K562 (cell line): Measurements from ENCODE around the gene EFEMP2. TPM values are rescaled to one million over a fixed set of nuclear protein-coding genes. Genes with fewer than 3 reads are reported as not detected.

ENCODE experiments used
- BRCA1 ChIP-seq, 2 experiments: fragments of 450-650 bp in 1 of 2; sonication (generic) in 1 of 2; formaldehyde crosslinking in 1 of 2; IDR thresholded peaks; 2 replicates each; pipeline versions ENCODE4 v1.5.0 to v1.6.1; 2017 to 2020; ENCODE audit warnings: mild to moderate bottlenecking in 1 of 2, missing genetic modification reagents in 1 of 2
- CHD4 ChIP-seq: fragments of 200-600 bp; sonication (generic); IDR thresholded peaks from 3 replicates; pipeline ENCODE4 v1.6.1; 2012; ENCODE audit warnings: low read depth, mild to moderate bottlenecking, mixed read lengths, low read length, inconsistent platforms; ENCODE audit not compliant: insufficient read depth, insufficient replicate concordance, poor library complexity, severe bottlenecking
- HNRNPK ChIP-seq: fragments of 200-400 bp; formaldehyde crosslinking; IDR thresholded peaks from one replicate; pipeline ENCODE4 v1.6.1; 2018; ENCODE audit warnings: mild to moderate bottlenecking, low read depth, low read length; ENCODE audit not compliant: poor library complexity, severe bottlenecking
- MAZ ChIP-seq, 2 experiments: fragments of 450-650 bp in 1 of 2; sonication (generic) in 1 of 2; formaldehyde crosslinking; IDR thresholded peaks in 1 of 2; conservative IDR thresholded peaks in 1 of 2; 2 replicates each; pipeline versions ENCODE4 v1.4.0 to v1.5.0; 2020; ENCODE audit warnings: mild to moderate bottlenecking in 1 of 2, missing genetic modification reagents in 1 of 2
- MTA1 ChIP-seq: fragments of 450-650 bp; IDR thresholded peaks from 2 replicates; pipeline ENCODE4 v1.6.1; 2017; ENCODE audit warnings: borderline replicate concordance
- PHB ChIP-seq: fragments of 250-450 bp; sonication (Bioruptor Pico); IDR thresholded peaks from 2 replicates; pipeline ENCODE4 v1.5.0; 2021
- YY1 ChIP-seq, 3 experiments: IDR thresholded peaks; 2 replicates each; pipeline ENCODE4 v1.6.1; 2011; ENCODE audit warnings: low read length in 2 of 3, mild to moderate bottlenecking in 2 of 3, moderate library complexity in 2 of 3, borderline replicate concordance in 1 of 3, control low read depth in 1 of 3, low read depth in 1 of 3; ENCODE audit not compliant: insufficient read depth in 3 of 3, insufficient replicate concordance in 2 of 3, control insufficient read depth in 1 of 3, insufficient read length in 1 of 3; ENCODE audit errors: extremely low read depth in 1 of 3
- ZKSCAN3 ChIP-seq: fragments of 250-450 bp; sonication (Bioruptor Pico); IDR thresholded peaks from 2 replicates; pipeline ENCODE4 v1.4.0; 2020
- polyA plus RNA-seq, 8 experiments: library from polyadenylated mRNA; depleted of rRNA in 4 of 8; stranded (reverse) in 5 of 8; unstranded in 3 of 8; fragments of >200 nt; fragmentation: Nextera tagmentation in 2 of 8; fragmentation: Illumina TruSeq in 1 of 8; extraction: Ambion mirVana in 2 of 8; extraction: Trizol in 1 of 8; gene quantifications; 2 replicates each; pipeline versions ENCODE4 v1.2.1 to v1.2.3, GENCODE V29; 2011 to 2014; ENCODE audit warnings: inconsistent platforms in 1 of 8, missing spikeins in 1 of 8
- total RNA-seq, 7 experiments: library from RNA; depleted of rRNA in 6 of 7; stranded (reverse); fragments of >200 nt in 6 of 7; fragmentation: Illumina TruSeq in 2 of 7; extraction: Trizol in 2 of 7; gene quantifications; 2 replicates each; pipeline versions ENCODE4 v1.2.1 to v1.2.3, GENCODE V29; 2011 to 2021; ENCODE audit warnings: low replicate concordance in 1 of 7
- TF ChIP-seq, protein P1 (sequence below), 2 experiments: fragments of 450-650 bp in 1 of 2; sonication (generic) in 1 of 2; formaldehyde crosslinking in 1 of 2; IDR thresholded peaks; 2 replicates each; pipeline versions ENCODE4 v1.7.1 to v1.9.0; 2016 to 2022; ENCODE audit warnings: inconsistent platforms in 1 of 2, mild to moderate bottlenecking in 1 of 2, missing genetic modification reagents in 1 of 2
- TF ChIP-seq, protein P2 (sequence below): fragments of 200-800 bp; sonication (Bioruptor generic); IDR thresholded peaks from 2 replicates; pipeline ENCODE4 v1.6.1; 2016; ENCODE audit warnings: missing genetic modification characterization, missing compliant biosample characterization

Gene EFEMP2
- total and polyA plus RNA-seq, 9 of the 15 experiments (the other 6 are each of a cell fraction or from before 2014, with no cell fraction given), result 0.07 to 2.9 (median 0.69) TPM; not detected in 1

DNA sequence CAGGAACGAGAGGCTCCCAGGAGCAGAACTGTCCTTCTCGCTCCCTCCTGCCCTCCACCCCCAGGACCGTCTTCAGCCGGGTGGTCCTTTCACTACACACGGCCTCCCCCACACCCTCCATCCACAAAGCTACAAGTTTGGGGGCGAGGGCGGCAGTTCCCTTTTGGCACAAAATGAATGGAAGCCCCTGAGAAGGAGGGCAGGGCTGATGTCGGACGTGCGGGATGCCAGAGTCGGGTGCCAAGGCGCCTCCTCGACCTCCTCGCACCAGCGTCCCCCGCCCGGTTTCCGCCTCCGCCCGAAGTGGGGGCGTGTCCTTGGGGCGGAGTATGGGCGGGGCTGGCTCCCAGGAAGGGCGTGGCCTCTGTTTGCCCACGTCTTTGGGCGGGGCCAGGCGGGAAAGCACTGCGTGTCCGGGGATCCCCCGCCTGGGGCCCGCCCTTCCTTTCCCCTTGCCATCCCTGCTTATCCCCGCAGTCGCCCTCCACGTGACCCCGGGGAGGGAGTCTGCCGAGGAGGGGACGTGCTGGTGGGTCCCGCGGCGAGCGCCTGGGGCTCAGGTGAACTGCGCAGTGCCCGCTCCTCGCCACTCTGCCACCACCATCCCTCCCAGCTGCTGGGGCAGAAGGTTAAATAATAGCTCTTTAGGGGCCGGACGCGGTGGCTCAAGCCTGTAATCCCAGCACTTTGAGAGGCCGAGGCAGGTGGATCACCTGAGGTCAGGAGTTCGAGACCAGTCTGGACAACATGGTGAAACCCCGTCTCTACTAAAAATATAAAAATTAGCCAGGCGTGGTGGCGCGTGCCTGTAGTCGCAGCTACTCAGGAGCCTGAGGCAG, 937 bp upstream of the EFEMP2 start (continued):
- TF ChIP-seq, protein P1, sequence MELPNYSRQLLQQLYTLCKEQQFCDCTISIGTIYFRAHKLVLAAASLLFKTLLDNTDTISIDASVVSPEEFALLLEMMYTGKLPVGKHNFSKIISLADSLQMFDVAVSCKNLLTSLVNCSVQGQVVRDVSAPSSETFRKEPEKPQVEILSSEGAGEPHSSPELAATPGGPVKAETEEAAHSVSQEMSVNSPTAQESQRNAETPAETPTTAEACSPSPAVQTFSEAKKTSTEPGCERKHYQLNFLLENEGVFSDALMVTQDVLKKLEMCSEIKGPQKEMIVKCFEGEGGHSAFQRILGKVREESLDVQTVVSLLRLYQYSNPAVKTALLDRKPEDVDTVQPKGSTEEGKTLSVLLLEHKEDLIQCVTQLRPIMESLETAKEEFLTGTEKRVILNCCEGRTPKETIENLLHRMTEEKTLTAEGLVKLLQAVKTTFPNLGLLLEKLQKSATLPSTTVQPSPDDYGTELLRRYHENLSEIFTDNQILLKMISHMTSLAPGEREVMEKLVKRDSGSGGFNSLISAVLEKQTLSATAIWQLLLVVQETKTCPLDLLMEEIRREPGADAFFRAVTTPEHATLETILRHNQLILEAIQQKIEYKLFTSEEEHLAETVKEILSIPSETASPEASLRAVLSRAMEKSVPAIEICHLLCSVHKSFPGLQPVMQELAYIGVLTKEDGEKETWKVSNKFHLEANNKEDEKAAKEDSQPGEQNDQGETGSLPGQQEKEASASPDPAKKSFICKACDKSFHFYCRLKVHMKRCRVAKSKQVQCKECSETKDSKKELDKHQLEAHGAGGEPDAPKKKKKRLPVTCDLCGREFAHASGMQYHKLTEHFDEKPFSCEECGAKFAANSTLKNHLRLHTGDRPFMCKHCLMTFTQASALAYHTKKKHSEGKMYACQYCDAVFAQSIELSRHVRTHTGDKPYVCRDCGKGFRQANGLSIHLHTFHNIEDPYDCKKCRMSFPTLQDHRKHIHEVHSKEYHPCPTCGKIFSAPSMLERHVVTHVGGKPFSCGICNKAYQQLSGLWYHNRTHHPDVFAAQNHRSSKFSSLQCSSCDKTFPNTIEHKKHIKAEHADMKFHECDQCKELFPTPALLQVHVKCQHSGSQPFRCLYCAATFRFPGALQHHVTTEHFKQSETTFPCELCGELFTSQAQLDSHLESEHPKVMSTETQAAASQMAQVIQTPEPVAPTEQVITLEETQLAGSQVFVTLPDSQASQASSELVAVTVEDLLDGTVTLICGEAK (IDR thresholded peaks at IDR 0.05), result 0 out of 2 replicates have a peak, but pooled peaks have one; percentile 60
- TF ChIP-seq, protein P1 (CRISPR knock-in tag; IDR thresholded peaks at IDR 0.05), result no peak
- TF ChIP-seq ZKSCAN3 (CRISPR knock-in tag) (no peak), CHD4 (no peak), PHB (no peak), YY1 (IDR thresholded peaks at IDR 0.05; ENCODE audit: borderline replicate concordance in 1 of 3, control insufficient read depth in 1 of 3, extremely low read depth in 1 of 3, insufficient read depth in 3 of 3, insufficient read length in 1 of 3, insufficient replicate concordance in 2 of 3, low read depth in 1 of 3, low read length in 2 of 3) (peak in 1 of 3 experiments; percentile 7), MTA1 (no peak), BRCA1 (IDR thresholded peaks at IDR 0.05) (no peak), BRCA1 (CRISPR knock-in tag; IDR thresholded peaks at IDR 0.05) (no peak), HNRNPK (no peak), MAZ (CRISPR knock-in tag; conservative IDR thresholded peaks at IDR 0.05 in 1 of 2, IDR thresholded peaks at IDR 0.05 in 1 of 2) (peak; percentile 97 to 98)
- TF ChIP-seq, protein P2, sequence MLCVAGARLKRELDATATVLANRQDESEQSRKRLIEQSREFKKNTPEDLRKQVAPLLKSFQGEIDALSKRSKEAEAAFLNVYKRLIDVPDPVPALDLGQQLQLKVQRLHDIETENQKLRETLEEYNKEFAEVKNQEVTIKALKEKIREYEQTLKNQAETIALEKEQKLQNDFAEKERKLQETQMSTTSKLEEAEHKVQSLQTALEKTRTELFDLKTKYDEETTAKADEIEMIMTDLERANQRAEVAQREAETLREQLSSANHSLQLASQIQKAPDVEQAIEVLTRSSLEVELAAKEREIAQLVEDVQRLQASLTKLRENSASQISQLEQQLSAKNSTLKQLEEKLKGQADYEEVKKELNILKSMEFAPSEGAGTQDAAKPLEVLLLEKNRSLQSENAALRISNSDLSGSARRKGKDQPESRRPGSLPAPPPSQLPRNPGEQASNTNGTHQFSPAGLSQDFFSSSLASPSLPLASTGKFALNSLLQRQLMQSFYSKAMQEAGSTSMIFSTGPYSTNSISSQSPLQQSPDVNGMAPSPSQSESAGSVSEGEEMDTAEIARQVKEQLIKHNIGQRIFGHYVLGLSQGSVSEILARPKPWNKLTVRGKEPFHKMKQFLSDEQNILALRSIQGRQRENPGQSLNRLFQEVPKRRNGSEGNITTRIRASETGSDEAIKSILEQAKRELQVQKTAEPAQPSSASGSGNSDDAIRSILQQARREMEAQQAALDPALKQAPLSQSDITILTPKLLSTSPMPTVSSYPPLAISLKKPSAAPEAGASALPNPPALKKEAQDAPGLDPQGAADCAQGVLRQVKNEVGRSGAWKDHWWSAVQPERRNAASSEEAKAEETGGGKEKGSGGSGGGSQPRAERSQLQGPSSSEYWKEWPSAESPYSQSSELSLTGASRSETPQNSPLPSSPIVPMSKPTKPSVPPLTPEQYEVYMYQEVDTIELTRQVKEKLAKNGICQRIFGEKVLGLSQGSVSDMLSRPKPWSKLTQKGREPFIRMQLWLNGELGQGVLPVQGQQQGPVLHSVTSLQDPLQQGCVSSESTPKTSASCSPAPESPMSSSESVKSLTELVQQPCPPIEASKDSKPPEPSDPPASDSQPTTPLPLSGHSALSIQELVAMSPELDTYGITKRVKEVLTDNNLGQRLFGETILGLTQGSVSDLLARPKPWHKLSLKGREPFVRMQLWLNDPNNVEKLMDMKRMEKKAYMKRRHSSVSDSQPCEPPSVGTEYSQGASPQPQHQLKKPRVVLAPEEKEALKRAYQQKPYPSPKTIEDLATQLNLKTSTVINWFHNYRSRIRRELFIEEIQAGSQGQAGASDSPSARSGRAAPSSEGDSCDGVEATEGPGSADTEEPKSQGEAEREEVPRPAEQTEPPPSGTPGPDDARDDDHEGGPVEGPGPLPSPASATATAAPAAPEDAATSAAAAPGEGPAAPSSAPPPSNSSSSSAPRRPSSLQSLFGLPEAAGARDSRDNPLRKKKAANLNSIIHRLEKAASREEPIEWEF (CRISPR knock-in tag), result no peak
